Left lung (tissue), 10 donors: ENCODE measurements around the gene FNDC3B. TPM values are rescaled to one million over a fixed set of nuclear protein-coding genes. Genes with fewer than 3 reads are reported as not detected.

Experiments
- ATAC-seq: fragments of 200-7000 bp; cut with Tn5 transposase; one replicate; pipeline ENCODE4 v1.9.1; 2020; ENCODE audit warnings: moderate library complexity
- DNase-seq, 4 donors: peaks; one replicate each; pipeline ENCODE4 v3.0.0-alpha.2; 2013 to 2020
- H3K27ac ChIP-seq, 2 donors: fragments of 200-600 bp; sonication (generic) in 1 of 2; one replicate each; pipeline versions ENCODE4 v1.5.0 to v1.8.0; 2020 to 2021
- H3K27me3 ChIP-seq, 2 donors: fragments of 200-600 bp; sonication (generic) in 1 of 2; one replicate each; pipeline versions ENCODE4 v1.5.0 to v1.8.0; 2020 to 2021
- H3K36me3 ChIP-seq, 2 donors: fragments of 200-600 bp; sonication (generic) in 1 of 2; one replicate each; pipeline versions ENCODE4 v1.5.0 to v1.8.0; 2020 to 2021
- H3K4me1 ChIP-seq, 2 donors: fragments of 200-600 bp; one replicate each; pipeline ENCODE4 v1.8.0; 2021
- H3K4me3 ChIP-seq, 2 donors: fragments of 200-600 bp; sonication (generic) in 1 of 2; one replicate each; pipeline versions ENCODE4 v1.5.0 to v1.8.0; 2020 to 2021; ENCODE audit warnings: mild to moderate bottlenecking in 1 of 2
- H3K9me3 ChIP-seq, 2 donors: fragments of 200-600 bp; sonication (generic) in 1 of 2; one replicate each; pipeline versions ENCODE4 v1.5.0 to v1.8.0; 2020 to 2021
- intact Hi-C, 2 donors: fragments of 100-400 bp; cut with DNase I; formaldehyde crosslinking; loops; one replicate each; pipeline versions ENCODE4 v1.11.2 to v1.14.2; 2022
- polyA plus RNA-seq, 6 donors: library from polyadenylated mRNA; unstranded; fragments of 120-200 nt; gene quantifications; one replicate each; pipeline ENCODE4 v1.2.1, GENCODE V29; 2013; ENCODE audit not compliant: insufficient read length in 6 of 6
- total RNA-seq, 2 donors: library from RNA; stranded (reverse); fragmentation: NEBNext Ultra II Directional; extraction: Animal tissue kit (Norgen Biotek cat#: 25700); gene quantifications; one replicate each; pipeline ENCODE4 v1.2.1, GENCODE V29; 2021
- TF ChIP-seq, protein P1 (sequence below), 2 donors: fragments of 200-600 bp; sonication (generic) in 1 of 2; IDR thresholded peaks; one replicate each; pipeline versions ENCODE4 v1.5.0 to v1.8.0; 2021; ENCODE audit warnings: antibody characterized with exemption in 2 of 2
- donor health status: DM: no; HTN: yes; CAD: no.
- donor health status: DM: no; HTN: no; CAD: no.

Gene FNDC3B
- total and polyA plus RNA-seq, 8 donors: 35.2 to 185 (median 42.3) TPM

DNA sequence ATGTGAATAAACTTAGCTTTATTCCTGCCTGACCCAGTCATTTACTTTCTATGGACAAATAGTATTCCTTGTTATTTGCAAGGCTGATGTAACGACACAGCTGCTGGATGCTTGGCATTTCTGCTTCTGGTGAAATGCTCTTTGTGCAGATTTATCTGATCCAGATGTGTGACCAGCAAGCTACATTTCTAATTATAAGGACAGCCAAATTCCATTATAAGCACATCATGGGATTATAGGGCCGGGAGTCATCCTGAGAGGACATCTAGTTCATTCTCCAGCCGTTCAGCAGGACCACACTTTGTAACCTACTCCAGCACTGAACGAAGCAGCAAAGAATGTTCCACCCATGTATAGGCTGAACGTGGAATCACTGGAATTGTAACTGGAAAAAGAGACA, 42.9 kb downstream of the FNDC3B start:
- TF ChIP-seq, protein P1, sequence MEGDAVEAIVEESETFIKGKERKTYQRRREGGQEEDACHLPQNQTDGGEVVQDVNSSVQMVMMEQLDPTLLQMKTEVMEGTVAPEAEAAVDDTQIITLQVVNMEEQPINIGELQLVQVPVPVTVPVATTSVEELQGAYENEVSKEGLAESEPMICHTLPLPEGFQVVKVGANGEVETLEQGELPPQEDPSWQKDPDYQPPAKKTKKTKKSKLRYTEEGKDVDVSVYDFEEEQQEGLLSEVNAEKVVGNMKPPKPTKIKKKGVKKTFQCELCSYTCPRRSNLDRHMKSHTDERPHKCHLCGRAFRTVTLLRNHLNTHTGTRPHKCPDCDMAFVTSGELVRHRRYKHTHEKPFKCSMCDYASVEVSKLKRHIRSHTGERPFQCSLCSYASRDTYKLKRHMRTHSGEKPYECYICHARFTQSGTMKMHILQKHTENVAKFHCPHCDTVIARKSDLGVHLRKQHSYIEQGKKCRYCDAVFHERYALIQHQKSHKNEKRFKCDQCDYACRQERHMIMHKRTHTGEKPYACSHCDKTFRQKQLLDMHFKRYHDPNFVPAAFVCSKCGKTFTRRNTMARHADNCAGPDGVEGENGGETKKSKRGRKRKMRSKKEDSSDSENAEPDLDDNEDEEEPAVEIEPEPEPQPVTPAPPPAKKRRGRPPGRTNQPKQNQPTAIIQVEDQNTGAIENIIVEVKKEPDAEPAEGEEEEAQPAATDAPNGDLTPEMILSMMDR (IDR thresholded peaks at IDR 0.05): no peak
- peaks cover under 1 to 66% of the 10 kb centered on the region in 2 donors for H3K4me1 ChIP-seq
- ATAC-seq: peak; percentile 57
- H3K27ac ChIP-seq: peak overlapping the region in 1 of 2 donors; percentile 38
- peaks cover 0 to 14% of the 10 kb centered on the region in 2 donors for H3K36me3 ChIP-seq
- DNase-seq: no peak
- no peaks in the 10 kb centered on the region for H3K9me3 ChIP-seq
- intact Hi-C loops: no loop called here
- H3K27me3 ChIP-seq: no peaks in the 10 kb centered on the region
- H3K4me3 ChIP-seq: no peak overlapping the region

DNA sequence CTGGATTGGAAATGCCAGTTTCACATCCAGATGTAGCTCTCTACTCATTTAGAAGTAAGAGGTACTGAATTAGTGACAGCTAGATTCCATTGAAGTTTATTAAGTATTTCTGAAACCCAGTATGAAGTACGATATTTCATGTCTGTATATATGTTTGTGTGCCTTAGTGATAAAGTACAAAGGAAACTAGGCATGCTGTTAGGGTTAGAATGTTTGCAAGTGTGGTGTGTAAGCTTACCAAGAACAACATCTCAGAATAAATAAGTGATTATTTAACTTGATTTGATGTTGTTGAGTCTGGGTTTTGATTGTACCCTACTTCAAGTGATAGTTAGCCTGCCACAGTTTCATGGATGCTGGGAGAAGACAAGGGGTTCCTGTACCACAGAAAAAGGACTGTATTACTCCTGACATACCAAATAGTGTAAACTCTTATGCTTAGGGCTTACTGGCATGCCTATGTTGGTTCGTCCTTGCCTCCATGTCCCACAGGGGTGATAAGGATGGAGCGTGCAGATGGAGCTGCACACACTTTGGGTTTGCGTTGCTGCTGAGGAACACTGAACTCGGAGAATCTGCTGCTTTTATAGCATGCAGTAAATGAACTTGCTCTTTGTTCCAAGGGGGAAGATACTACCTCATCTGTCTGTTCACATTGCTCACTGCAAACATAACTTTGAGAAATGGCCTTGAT, 43.6 kb downstream of the FNDC3B start:
- Histone ChIP-seq H3K4me3 (no peak overlapping the region), H3K9me3 (no peaks in the 10 kb centered on the region), H3K27me3 (no peaks in the 10 kb centered on the region), H3K4me1 (peaks cover 5 to 66% of the 10 kb centered on the region in 2 donors), H3K36me3 (peaks cover 0 to 14% of the 10 kb centered on the region in 2 donors), H3K27ac (peak overlapping the region; percentile 8 to 38)
- TF ChIP-seq, protein P1 (IDR thresholded peaks at IDR 0.05): no peak
- intact Hi-C loops: no loop called here
- no peak for DNase-seq
- no peak for ATAC-seq

DNA sequence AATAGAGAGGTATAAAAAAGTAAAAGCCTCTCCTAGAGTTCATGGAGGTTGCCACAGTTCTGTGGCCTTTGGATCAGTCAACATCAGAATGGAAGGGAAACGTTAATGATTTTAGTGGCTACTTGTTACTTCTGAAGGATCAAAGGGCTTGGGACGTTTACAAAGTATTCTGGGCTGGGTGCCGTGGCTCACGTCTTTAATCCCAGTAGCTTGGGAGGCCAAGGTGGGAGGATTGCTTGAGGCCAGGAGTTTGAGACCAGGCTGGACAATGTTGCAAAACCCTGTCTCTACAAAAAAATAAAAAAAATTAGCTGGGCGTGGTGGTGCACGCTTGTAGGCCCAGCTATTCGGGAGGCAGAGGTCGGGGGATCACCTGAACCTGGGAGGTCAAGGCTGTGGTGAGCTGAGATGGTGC, 44.6 kb downstream of the FNDC3B start:
- H3K4me3 ChIP-seq: no peak overlapping the region
- peaks cover 5 to 71% of the 10 kb centered on the region in 2 donors for H3K4me1 ChIP-seq
- TF ChIP-seq, protein P1 (IDR thresholded peaks at IDR 0.05): no peak
- ATAC-seq (no peak), DNase-seq (no peak)
- H3K36me3 ChIP-seq: peaks cover 0 to 14% of the 10 kb centered on the region in 2 donors
- no peaks in the 10 kb centered on the region for H3K27me3 ChIP-seq
- no peak overlapping the region for H3K27ac ChIP-seq
- no peaks in the 10 kb centered on the region for H3K9me3 ChIP-seq
- intact Hi-C loops: no loop called here

DNA sequence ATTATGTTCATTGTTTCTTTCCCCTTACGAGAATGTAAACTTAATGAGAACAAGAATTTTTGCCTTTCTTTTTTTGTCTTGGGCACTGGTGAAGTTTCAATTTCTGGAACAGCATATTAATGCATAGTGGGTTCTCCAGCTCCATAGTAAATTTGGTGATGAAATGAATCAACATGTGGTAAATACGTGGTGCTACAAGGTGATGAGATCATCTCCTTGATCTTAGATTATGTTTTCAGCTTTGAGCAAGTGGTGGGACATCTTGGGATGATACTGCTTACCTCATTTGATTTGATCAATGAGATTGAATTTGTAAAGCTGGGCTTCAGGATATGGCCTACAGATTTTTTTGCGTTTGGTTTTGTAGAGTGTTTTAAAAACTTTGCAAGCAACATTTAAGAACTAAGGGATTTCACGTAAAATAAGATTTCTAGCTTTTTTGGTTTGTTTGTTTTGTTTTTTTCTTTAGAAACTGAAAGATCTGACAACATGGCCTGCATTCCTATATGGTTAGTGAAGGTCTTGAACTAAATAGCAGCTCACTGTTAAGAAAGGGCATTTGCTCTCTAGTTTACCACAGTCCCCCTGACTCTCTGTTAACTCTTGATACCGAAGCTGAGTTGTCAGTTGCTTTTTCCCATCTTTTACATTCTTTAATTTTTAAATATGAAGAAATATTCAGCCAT, 45.6 kb downstream of the FNDC3B start:
- intact Hi-C loops: no loop called here
- Histone ChIP-seq H3K9me3 (no peaks in the 10 kb centered on the region), H3K4me3 (no peak overlapping the region), H3K27ac (no peak overlapping the region), H3K4me1 (peaks cover 5 to 72% of the 10 kb centered on the region in 2 donors), H3K27me3 (no peaks in the 10 kb centered on the region), H3K36me3 (peaks cover 0 to 14% of the 10 kb centered on the region in 2 donors)
- ATAC-seq (no peak), DNase-seq (no peak)
- TF ChIP-seq, protein P1 (IDR thresholded peaks at IDR 0.05): no peak

DNA sequence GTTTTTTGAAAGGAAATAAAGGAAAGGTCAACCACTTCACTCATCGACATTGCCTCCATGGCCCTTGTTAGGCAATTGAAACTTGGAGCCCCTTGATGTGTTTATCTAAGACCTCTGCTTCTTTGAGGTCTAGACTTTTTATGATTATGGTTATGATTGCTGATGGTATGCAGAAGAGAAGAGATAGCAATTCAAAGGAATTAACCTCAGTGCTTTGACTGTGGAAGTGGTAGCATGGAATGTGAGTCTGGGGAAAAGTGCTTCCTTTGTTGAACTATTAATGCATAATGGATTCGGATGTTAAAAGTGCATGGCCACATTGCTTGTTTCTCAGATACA, 46.1 kb downstream of the FNDC3B start:
- ATAC-seq (no peak), DNase-seq (no peak)
- no peak overlapping the region for H3K4me3 ChIP-seq
- H3K27me3 ChIP-seq: no peaks in the 10 kb centered on the region
- H3K27ac ChIP-seq: no peak overlapping the region
- H3K9me3 ChIP-seq: no peaks in the 10 kb centered on the region
- peaks cover 5 to 75% of the 10 kb centered on the region in 2 donors for H3K4me1 ChIP-seq
- TF ChIP-seq, protein P1 (IDR thresholded peaks at IDR 0.05): no peak
- intact Hi-C loops: no loop called here
- H3K36me3 ChIP-seq: peaks cover 0 to 14% of the 10 kb centered on the region in 2 donors
